Thyroid gland (tissue), 4 donors: ENCODE measurements around the gene PHF21A.

Source experiments
- POLR2A ChIP-seq, 2 donors: fragments of 450-650 bp; IDR thresholded peaks; one replicate each; pipeline ENCODE4 v1.6.1; 2017; ENCODE audit warnings: antibody characterized with exemption in 2 of 2, mild to moderate bottlenecking in 2 of 2, moderate library complexity in 1 of 2
- TF ChIP-seq, protein P1 (sequence below), 6 experiments: fragments of 200-600 bp in 3 of 6; fragments of 450-650 bp in 3 of 6; sonication (generic) in 3 of 6; IDR thresholded peaks; one replicate each; pipeline ENCODE4 v1.5.1; 2016 to 2019; ENCODE audit warnings: antibody characterized with exemption in 6 of 6, mild to moderate bottlenecking in 2 of 6, inconsistent platforms in 1 of 6, moderate library complexity in 1 of 6

DNA sequence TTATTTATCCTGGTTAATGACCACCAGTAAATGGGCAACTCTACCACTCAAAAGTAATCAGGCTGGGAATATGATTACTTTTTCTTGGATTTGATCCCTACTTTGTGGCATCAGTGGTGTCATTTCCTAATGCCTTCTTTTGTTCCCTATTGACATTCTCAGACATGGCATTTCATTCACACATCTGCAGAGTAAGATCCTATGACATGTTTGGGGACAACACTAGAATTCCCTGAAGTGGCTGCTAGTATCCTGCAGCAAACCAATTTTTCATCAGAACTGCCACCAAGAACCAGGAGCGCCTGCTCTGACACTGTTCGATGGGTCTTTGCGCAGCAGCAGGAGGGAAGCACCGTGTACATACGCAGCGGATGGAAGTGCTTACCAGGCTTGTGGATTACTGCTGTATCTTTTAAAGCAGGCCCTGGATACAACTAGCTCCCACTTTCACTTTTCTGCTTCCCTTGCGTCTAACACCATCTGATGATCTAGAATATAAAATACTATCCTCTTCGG, 101.1 kb downstream of the PHF21A start:
- TF ChIP-seq, protein P1, sequence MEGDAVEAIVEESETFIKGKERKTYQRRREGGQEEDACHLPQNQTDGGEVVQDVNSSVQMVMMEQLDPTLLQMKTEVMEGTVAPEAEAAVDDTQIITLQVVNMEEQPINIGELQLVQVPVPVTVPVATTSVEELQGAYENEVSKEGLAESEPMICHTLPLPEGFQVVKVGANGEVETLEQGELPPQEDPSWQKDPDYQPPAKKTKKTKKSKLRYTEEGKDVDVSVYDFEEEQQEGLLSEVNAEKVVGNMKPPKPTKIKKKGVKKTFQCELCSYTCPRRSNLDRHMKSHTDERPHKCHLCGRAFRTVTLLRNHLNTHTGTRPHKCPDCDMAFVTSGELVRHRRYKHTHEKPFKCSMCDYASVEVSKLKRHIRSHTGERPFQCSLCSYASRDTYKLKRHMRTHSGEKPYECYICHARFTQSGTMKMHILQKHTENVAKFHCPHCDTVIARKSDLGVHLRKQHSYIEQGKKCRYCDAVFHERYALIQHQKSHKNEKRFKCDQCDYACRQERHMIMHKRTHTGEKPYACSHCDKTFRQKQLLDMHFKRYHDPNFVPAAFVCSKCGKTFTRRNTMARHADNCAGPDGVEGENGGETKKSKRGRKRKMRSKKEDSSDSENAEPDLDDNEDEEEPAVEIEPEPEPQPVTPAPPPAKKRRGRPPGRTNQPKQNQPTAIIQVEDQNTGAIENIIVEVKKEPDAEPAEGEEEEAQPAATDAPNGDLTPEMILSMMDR (IDR thresholded peaks at IDR 0.05), result no peak
- TF ChIP-seq POLR2A (IDR thresholded peaks at IDR 0.05), result no peak
